ENCODE data around the gene GNB3. TPM values are rescaled to one million over a fixed set of nuclear protein-coding genes. Genes with fewer than 3 reads are reported as not detected.

The GNB3 gene
- total and polyA plus RNA-seq, 2 of the 4 experiments (the other 2 are of a cell fraction), result 0.72 to 20.5 TPM

GRCh38 chr12:6843118-6843902 is 2.6 kb downstream of the GNB3 start:
- H3K18ac ChIP-seq (ENCODE audit: low read depth, low read length), result no peak overlapping the region
- no peak overlapping the region for H3K56ac ChIP-seq (ENCODE audit: extremely low read depth, insufficient read depth, low read length)
- H4K5ac ChIP-seq (ENCODE audit: low read depth, low read length), result no peak overlapping the region
- in situ Hi-C loops (cut with MboI; ENCODE audit: low sequenced_read_pairs) (no loop called here), dilution Hi-C loops (cut with HindIII; ENCODE audit: low sequenced_read_pairs, unreplicated experiment) (no loop called here), intact Hi-C loops (cut with micrococcal nuclease) (no loop called here)
- H3K23ac ChIP-seq (ENCODE audit: low read depth, low read length), result no peak overlapping the region
- no peak overlapping the region for H3K4me2 ChIP-seq (ENCODE audit: low read depth, low read length)
- H3K4me3 ChIP-seq (ENCODE audit: insufficient read depth, low read depth, low read length), result no peak overlapping the region
- no peak for ATAC-seq (ENCODE audit: low read depth)
- no peaks in the 10 kb centered on the region for H3K27me3 ChIP-seq (ENCODE audit: control insufficient read depth, insufficient read depth, low read length)
- H4K8ac ChIP-seq (ENCODE audit: low read depth in 2 of 2, low read length in 2 of 2), result no peak overlapping the region
- H3K9me1 ChIP-seq (ENCODE audit: insufficient read depth, low read length), result no peaks in the 10 kb centered on the region
- no peak overlapping the region for H3K9ac ChIP-seq (ENCODE audit: low read depth, low read length)
- no peak overlapping the region for H3K27ac ChIP-seq (ENCODE audit: insufficient read depth, low read length)
- H2BK20ac ChIP-seq (ENCODE audit: low read depth, low read length), result no peak overlapping the region
- no peak overlapping the region for H2BK5ac ChIP-seq (ENCODE audit: low read depth, low read length, poor library complexity, severe bottlenecking)
- H3K79me1 ChIP-seq (ENCODE audit: low read depth in 1 of 2, low read length in 2 of 2), result peaks cover 6 to 13% of the 10 kb centered on the region in 2 experiments; a peak in 3 of 4 replicates
- H3K4ac ChIP-seq (ENCODE audit: low read depth, low read length), result no peak overlapping the region
- BruUV-seq (replicated peaks), result no TSS peak
- no peaks in the 10 kb centered on the region; the same call in 1 of the 2 replicates for H4K20me1 ChIP-seq (ENCODE audit: insufficient read depth, low read length)
- TF ChIP-seq MAZ (IDR thresholded peaks at IDR 0.05; ENCODE audit: borderline replicate concordance, low read depth, low read length) (no peak), FOS (IDR thresholded peaks at IDR 0.05; ENCODE audit: low read depth, low read length) (no peak), POLR2A (IDR thresholded peaks at IDR 0.05; ENCODE audit: low read depth, low read length) (no peak), USF2 (IDR thresholded peaks at IDR 0.05; ENCODE audit: low read depth, low read length) (no peak), BHLHE40 (IDR thresholded peaks at IDR 0.05; ENCODE audit: low read depth, low read length) (no peak), ELK1 (IDR thresholded peaks at IDR 0.05; ENCODE audit: borderline replicate concordance, low read depth, low read length) (no peak), RFX5 (IDR thresholded peaks at IDR 0.05; ENCODE audit: low read depth, low read length) (no peak), CHD1 (IDR thresholded peaks at IDR 0.05; ENCODE audit: low read depth, low read length) (no peak), RCOR1 (IDR thresholded peaks at IDR 0.05; ENCODE audit: insufficient replicate concordance, low read length) (no peak), RAD21 (IDR thresholded peaks at IDR 0.05; ENCODE audit: low read length) (no peak)
- ChIA-PET POLR2A (ENCODE audit: unreplicated experiment) (interaction anchor here (1.1 kb wide), 1 partner anchor 9 kb away, joined by 3 read pairs; no protein-coding TSS in a partner anchor), CTCF (interaction anchor here (0.6 to 0.9 kb wide), 2 partner anchors 7 to 8 kb away, joined by 3 to 6 read pairs; partner anchors contain the start of gene USP5)
- 80% methylated on average over 2 of the region's 16 CpGs; no CpG with 5 or more reads in 1 of the 2 experiments for WGBS, 2 experiments (ENCODE audit: extremely low coverage in 2 of 2, insufficient read length in 1 of 2)
- no peak for DNase-seq
- no peak overlapping the region for H2AFZ ChIP-seq (replicated peaks; ENCODE audit: low read length, poor library complexity)
- H3K36me3 ChIP-seq (ENCODE audit: control insufficient read depth, insufficient read depth, low read length), result peaks cover 71% of the 10 kb centered on the region
- H2AK5ac ChIP-seq (ENCODE audit: low read depth, low read length), result no peak overlapping the region
- H2BK15ac ChIP-seq (ENCODE audit: low read depth, low read length), result no peak overlapping the region
- H4K91ac ChIP-seq (ENCODE audit: insufficient read depth, low read depth, low read length), result no peak overlapping the region
- no peak overlapping the region for H2BK120ac ChIP-seq (ENCODE audit: low read depth, low read length)
- no peaks in the 10 kb centered on the region for H3K4me1 ChIP-seq (ENCODE audit: control insufficient read depth, insufficient read depth, low read length)
- no peaks in the 10 kb centered on the region for H3K9me3 ChIP-seq (ENCODE audit: control insufficient read depth, insufficient read depth, low read length)
- H3K14ac ChIP-seq (replicated peaks; ENCODE audit: low read depth, low read length), result no peak overlapping the region
- H2AK9ac ChIP-seq (replicated peaks; ENCODE audit: low read depth, low read length, poor library complexity), result no peak overlapping the region
